ENCODE measurements around the gene HRC.
"Not testable (repeated sequence)": the region's sequence is repeated elsewhere in the genome, so short reads cannot be mapped to it uniquely, and the experiment has no call there.

Gene HRC, protein sequence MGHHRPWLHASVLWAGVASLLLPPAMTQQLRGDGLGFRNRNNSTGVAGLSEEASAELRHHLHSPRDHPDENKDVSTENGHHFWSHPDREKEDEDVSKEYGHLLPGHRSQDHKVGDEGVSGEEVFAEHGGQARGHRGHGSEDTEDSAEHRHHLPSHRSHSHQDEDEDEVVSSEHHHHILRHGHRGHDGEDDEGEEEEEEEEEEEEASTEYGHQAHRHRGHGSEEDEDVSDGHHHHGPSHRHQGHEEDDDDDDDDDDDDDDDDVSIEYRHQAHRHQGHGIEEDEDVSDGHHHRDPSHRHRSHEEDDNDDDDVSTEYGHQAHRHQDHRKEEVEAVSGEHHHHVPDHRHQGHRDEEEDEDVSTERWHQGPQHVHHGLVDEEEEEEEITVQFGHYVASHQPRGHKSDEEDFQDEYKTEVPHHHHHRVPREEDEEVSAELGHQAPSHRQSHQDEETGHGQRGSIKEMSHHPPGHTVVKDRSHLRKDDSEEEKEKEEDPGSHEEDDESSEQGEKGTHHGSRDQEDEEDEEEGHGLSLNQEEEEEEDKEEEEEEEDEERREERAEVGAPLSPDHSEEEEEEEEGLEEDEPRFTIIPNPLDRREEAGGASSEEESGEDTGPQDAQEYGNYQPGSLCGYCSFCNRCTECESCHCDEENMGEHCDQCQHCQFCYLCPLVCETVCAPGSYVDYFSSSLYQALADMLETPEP

DNA sequence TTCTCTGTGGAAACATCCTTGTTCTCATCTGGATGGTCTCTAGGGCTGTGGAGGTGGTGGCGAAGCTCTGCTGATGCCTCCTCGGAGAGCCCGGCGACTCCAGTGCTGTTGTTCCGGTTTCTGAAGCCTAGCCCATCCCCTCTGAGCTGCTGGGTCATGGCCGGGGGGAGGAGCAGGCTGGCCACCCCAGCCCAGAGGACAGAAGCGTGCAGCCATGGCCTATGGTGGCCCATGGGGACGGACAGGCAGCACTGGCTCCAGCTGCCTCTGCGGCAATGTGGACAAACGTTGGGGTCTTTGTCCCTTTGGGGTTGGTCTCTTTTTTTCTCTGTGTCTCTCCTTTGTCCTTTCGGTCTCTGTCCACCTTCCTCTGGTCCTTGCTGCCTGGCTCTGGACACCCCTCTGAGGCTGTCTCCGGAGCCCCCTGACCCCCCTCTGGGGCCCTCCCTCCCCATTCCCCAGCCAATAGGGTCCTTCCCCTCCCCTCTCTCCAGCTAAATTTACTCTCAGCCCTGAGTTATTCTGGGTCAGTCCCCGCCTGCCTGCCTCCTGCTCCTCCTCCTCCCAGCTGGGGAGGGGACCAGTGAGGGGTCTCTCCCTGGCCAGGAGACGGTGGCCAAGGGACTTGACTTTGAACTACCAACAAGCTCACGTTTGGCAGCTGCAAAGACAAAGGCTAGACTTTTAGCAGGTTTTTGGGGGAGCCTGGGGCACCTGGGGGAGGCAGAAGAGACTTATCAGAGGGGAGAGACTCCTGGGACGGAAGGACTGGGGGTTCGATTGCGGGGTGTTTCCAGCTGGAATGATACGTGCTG, at the start of gene HRC:
HRC (minus strand) TSS at position 392 of the 815 bp plus-strand sequence; CDS start at position 233, 159 bp downstream.
- Histone ChIP-seq H3K4me1 (ENCODE audit: insufficient read depth, low read length) (peaks cover 9% of the 10 kb centered on the region; the same call in 1 of the 2 replicates), H3K9ac (ENCODE audit: low read depth, low read length) (peak within 1 kb of the TSS; percentile 22; the same call in 1 of the 2 replicates), H3K36me3 (ENCODE audit: insufficient read depth, low read length) (no peaks in the 10 kb centered on the region), H3K9me3 (ENCODE audit: control insufficient read depth, insufficient read depth, low read length) (no peaks in the 10 kb centered on the region)

DNA sequence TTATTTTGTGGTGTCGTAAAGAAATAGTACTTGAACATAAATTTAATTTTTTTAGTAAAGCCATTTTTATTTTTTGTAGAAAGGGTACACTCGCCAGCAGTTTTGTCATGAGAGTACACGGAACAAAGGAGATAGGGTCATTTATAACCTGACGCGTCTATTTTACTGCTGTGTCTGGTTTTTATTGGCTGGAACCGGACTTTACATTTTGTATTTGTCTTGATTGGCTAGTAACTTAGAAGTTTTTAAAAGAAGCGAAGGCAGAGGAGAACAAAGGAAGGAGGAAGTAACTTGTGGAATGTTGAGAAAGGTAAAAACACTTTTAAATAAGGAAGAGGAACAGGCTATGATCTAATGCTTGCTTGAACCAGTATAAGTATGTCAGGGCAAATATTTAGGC, 45.8 kb upstream of the HRC start:
- H3K9me3 ChIP-seq (ENCODE audit: control insufficient read depth, insufficient read depth, low read length) = no peaks in the 10 kb centered on the region
- no peaks in the 10 kb centered on the region for H3K4me1 ChIP-seq (ENCODE audit: insufficient read depth, low read length)
- H3K9ac ChIP-seq (ENCODE audit: low read depth, low read length) = no peak overlapping the region
- no peaks in the 10 kb centered on the region for H3K36me3 ChIP-seq (ENCODE audit: insufficient read depth, low read length)

DNA sequence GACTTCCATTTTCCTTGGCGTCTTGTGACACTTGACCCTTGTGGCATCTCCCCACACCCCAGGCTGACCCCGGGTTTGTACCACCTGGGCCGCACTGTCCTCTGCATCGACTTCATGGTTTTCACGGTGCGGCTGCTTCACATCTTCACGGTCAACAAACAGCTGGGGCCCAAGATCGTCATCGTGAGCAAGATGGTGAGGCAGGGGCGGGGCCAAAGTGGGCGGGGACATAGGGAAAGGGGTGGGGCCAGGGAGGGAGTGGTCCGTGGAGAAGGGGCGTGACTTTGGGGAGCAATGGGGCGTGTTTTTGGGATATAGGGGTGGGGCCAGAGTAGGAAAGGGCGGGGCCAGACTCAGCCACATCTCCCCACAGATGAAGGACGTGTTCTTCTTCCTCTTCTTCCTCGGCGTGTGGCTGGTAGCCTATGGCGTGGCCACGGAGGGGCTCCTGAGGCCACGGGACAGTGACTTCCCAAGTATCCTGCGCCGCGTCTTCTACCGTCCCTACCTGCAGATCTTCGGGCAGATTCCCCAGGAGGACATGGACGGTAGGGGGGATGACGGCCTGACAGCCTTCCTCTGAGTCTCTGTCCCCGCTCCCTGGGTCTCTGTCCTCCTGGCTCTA, 45.2 kb upstream of the HRC start:
- Histone ChIP-seq H3K9ac (ENCODE audit: low read depth, low read length) (no peak overlapping the region), H3K4me1 (ENCODE audit: insufficient read depth, low read length) (no peaks in the 10 kb centered on the region), H3K9me3 (ENCODE audit: control insufficient read depth, insufficient read depth, low read length) (no peaks in the 10 kb centered on the region), H3K36me3 (ENCODE audit: insufficient read depth, low read length) (no peaks in the 10 kb centered on the region)

DNA sequence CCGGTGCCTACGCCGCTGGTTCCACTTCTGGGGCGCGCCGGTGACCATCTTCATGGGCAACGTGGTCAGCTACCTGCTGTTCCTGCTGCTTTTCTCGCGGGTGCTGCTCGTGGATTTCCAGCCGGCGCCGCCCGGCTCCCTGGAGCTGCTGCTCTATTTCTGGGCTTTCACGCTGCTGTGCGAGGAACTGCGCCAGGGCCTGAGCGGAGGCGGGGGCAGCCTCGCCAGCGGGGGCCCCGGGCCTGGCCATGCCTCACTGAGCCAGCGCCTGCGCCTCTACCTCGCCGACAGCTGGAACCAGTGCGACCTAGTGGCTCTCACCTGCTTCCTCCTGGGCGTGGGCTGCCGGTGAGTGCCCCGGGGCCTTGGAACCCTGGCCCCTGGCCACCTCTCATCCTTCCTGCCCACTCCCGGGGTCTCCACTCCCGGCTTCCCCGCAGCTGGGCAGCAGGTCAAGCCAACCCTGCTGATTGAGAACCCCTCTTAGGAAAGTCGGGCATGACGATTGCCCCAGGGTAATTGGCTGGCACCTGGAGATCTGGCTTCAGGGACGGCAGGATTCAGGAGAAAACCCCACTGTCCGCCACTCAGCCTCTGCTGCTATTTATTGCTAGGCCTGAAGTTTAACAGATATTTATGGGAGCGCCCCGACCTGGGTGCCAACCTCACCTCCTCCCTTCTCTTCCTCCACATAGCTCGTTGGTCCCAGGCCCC, 41.5 kb upstream of the HRC start:
- Histone ChIP-seq H3K9me3 (ENCODE audit: control insufficient read depth, insufficient read depth, low read length) (no peaks in the 10 kb centered on the region), H3K36me3 (ENCODE audit: insufficient read depth, low read length) (no peaks in the 10 kb centered on the region), H3K4me1 (ENCODE audit: insufficient read depth, low read length) (no peaks in the 10 kb centered on the region), H3K9ac (ENCODE audit: low read depth, low read length) (no peak overlapping the region)

DNA sequence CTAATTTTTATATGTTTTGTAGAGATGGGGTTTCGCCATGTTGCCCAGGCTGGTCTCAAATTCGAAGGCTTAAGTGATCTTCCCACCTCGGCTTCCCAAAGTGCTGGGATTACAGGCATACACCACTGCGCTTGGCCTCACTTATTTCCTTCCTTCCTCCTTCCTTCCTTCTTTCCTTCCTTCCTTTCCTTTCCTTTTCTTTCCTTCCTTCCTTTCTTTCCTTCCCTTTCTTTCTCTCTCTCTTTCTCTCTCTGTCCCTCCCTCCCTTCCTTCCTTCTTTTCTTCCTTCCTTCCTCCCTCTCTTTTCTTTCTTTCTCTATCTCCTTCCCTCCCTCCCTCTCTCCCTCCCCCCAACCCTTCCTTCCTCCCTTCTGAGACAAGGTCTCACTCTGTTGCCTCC, 39.2 kb upstream of the HRC start:
- H3K9me3 ChIP-seq (ENCODE audit: control insufficient read depth, insufficient read depth, low read length) = no peaks in the 10 kb centered on the region; the same call in 1 of the 2 replicates
- no peaks in the 10 kb centered on the region for H3K36me3 ChIP-seq (ENCODE audit: insufficient read depth, low read length)
- no peaks in the 10 kb centered on the region for H3K4me1 ChIP-seq (ENCODE audit: insufficient read depth, low read length)
- no peak overlapping the region for H3K9ac ChIP-seq (ENCODE audit: low read depth, low read length)

DNA sequence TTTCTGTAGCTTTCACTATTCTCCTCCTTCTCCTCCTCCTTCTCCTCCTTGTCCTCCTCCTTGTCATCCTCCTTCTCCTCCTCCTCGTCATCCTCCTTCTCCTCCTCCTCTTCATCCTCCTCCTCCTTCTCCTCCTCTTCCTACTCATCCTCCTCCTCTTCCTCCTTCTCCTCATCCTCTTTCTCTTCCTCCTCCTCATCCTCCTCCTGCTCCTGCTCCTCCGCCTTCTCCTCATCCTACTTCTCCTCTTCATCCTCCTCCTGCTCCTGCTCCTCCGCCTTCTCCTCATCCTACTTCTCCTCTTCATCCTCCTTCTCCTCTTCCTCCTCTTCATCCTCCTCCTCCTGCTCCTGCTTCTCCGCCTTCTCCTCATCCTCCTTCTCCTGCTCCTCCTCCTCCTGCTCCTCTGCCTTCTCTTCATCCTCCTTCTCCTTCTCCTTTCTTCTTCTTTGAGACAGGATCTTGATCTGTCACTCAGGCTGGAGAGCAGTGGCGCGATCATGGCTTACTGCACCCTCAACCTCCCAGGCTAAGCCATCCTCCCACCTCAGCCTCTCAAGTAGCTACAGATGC, 38.7 kb upstream of the HRC start:
- H3K36me3 ChIP-seq (ENCODE audit: insufficient read depth, low read length) = no peaks in the 10 kb centered on the region
- no peaks in the 10 kb centered on the region for H3K4me1 ChIP-seq (ENCODE audit: insufficient read depth, low read length)
- H3K9me3 ChIP-seq (ENCODE audit: control insufficient read depth, insufficient read depth, low read length) = no peaks in the 10 kb centered on the region; the same call in 1 of the 2 replicates
- H3K9ac ChIP-seq (ENCODE audit: low read depth, low read length) = no peak overlapping the region

DNA sequence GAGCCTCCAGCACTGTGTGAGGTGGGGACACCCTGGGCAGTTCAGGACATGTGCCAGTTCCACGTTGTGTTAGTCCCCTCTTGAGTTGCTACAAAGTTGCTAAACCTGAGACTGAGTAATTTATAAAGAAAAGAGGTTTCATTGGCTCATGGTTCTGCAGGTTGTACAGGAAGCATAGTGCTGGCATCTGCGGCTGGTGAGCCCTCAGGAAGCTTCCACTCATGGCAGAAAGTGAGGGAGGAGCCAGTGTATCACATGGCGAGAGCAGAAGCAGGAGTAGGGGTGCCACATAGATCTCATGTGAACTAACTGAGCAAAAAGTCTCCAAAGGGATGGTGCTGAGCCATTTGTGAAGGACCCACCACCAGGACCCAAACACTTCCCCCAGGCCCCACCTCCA, 35.6 kb upstream of the HRC start:
- H3K36me3 ChIP-seq (ENCODE audit: insufficient read depth, low read length) = no peaks in the 10 kb centered on the region
- H3K9me3 ChIP-seq (ENCODE audit: control insufficient read depth, insufficient read depth, low read length) = no peaks in the 10 kb centered on the region; the same call in 1 of the 2 replicates

DNA sequence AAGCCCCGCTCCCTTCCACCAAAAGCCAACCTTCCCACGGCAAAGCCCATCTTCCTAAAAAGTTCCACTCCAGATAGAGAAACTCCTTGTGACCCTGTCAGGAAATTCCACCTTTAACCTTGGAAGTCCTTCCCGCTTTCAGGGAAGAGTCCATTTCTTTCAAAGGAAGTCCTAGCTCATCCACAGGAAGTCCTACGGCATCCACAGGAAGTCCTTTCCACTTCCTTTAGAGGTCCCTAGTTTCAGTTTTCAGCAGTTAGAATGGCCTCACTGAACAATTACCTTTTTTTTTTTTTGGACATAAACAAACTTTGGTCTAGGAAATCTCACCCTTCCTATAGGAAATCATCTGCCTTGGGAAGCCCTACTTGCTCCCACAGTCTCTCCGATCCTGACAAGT, 34.1 kb upstream of the HRC start:
- Histone ChIP-seq H3K36me3 (ENCODE audit: insufficient read depth, low read length) (no peaks in the 10 kb centered on the region), H3K4me1 (ENCODE audit: insufficient read depth, low read length) (no peaks in the 10 kb centered on the region), H3K9me3 (ENCODE audit: control insufficient read depth, insufficient read depth, low read length) (no peaks in the 10 kb centered on the region; the same call in 1 of the 2 replicates), H3K9ac (ENCODE audit: low read depth, low read length) (no peak overlapping the region)

More for the DNA sequence above, 35.6 kb upstream of the HRC start:
- no peaks in the 10 kb centered on the region for H3K4me1 ChIP-seq (ENCODE audit: insufficient read depth, low read length)
- H3K9ac ChIP-seq (ENCODE audit: low read depth, low read length) = no peak overlapping the region

DNA sequence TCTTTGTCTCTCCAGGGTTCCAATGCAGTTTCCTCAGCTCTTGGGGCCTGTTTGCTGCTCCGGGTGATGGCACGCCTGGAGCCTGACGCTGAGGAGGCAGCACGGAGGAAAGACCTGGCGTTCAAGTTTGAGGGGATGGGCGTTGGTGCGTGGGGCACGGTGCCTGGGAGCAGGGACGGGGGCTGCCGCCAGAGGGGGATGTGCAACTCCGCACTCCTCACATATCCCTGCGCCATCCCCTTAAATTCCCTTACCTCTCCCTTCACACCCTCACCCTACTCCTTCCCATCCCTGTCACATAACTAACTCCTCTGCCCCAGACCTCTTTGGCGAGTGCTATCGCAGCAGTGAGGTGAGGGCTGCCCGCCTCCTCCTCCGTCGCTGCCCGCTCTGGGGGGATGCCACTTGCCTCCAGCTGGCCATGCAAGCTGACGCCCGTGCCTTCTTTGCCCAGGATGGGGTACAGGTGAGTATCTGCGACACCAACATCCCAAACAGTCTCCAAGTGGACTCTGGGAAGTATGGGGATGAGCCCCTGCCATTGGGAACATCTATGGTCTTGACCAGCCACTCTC, 33.5 kb upstream of the HRC start:
- Histone ChIP-seq H3K4me1 (ENCODE audit: insufficient read depth, low read length) (no peaks in the 10 kb centered on the region), H3K9ac (ENCODE audit: low read depth, low read length) (no peak overlapping the region), H3K36me3 (ENCODE audit: insufficient read depth, low read length) (no peaks in the 10 kb centered on the region), H3K9me3 (ENCODE audit: control insufficient read depth, insufficient read depth, low read length) (no peaks in the 10 kb centered on the region; the same call in 1 of the 2 replicates)

DNA sequence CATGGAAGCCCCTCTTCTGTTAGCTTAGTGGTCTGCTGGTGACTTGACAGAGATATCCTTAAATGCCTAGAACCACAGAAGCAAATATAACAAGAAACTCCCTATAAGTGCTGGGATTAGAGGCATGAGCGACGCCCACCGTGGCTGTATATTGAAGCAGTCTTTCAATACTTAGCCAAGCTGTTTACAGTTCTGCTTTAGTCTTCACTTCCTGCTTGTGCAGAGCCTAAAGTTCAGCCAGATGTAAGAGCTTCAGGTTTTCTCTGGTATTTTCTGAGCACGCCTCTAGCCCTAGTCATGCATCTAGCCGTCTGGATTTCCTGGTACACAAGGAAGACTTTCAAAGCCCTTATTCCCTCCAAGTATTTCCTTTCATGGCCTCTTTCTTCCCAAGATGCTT, 30.9 kb upstream of the HRC start:
- H3K36me3 ChIP-seq (ENCODE audit: insufficient read depth, low read length) = no peaks in the 10 kb centered on the region
- no peak overlapping the region for H3K9ac ChIP-seq (ENCODE audit: low read depth, low read length)
- no peaks in the 10 kb centered on the region for H3K4me1 ChIP-seq (ENCODE audit: insufficient read depth, low read length)
- H3K9me3 ChIP-seq (ENCODE audit: control insufficient read depth, insufficient read depth, low read length) = no peaks in the 10 kb centered on the region; the same call in 1 of the 2 replicates

DNA sequence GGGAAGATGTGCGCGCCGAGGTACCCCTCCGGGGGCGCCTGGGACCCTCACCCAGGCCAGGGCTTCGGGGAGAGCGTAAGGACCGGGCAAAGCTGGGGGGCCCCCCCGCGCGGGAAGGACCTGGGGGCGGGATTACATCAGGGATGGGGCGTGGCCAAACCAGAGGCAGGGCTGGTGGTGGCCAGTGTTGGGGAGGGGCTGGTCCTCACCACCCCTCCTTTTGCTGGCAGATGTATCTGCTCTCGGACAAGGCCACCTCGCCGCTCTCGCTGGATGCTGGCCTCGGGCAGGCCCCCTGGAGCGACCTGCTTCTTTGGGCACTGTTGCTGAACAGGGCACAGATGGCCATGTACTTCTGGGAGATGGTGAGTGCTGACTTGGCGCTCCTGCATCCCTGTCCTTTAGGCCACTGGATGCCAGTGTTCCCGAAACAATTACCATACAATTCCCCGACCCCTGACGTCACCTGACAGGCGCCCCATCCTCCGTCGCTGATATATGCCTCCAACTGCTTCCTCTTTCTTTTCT, 27.7 kb upstream of the HRC start:
- no peak overlapping the region for H3K9ac ChIP-seq (ENCODE audit: low read depth, low read length)
- no peaks in the 10 kb centered on the region for H3K9me3 ChIP-seq (ENCODE audit: control insufficient read depth, insufficient read depth, low read length)
- no peaks in the 10 kb centered on the region for H3K4me1 ChIP-seq (ENCODE audit: insufficient read depth, low read length)
- H3K36me3 ChIP-seq (ENCODE audit: insufficient read depth, low read length) = no peaks in the 10 kb centered on the region

DNA sequence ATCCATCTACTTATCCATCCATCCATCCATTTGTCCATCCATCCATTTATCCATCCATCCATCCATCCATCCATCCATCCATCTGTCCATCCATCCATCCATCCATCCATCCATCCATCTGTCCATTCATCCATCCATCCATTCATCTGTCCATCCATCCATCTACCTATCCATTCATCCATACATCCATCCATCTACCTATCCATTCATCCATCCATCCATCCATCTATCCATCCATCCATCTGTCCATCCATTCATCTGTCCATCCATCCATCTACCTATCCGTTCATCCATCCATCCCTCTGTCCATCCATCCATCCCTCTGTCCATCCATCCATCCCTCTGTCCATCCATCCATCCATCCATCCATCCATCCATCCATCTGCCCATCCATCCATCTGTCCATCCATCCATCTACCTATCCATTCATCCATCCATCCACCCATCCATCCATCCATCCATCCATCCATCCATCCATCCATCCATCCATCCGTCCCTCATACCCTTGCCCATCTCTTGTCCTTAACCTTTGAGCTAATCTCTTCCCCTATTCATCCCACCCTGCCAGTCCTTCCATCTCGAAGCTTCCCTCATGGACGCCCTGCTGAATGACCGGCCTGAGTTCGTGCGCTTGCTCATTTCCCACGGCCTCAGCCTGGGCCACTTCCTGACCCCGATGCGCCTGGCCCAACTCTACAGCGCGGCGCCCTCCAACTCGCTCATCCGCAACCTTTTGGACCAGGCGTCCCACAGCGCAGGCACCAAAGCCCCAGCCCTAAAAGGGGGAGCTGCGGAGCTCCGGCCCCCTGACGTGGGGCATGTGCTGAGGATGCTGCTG, 27.0 kb upstream of the HRC start:
- H3K36me3 ChIP-seq (ENCODE audit: insufficient read depth, low read length); H3K4me1 ChIP-seq (ENCODE audit: insufficient read depth, low read length); H3K9me3 ChIP-seq (ENCODE audit: control insufficient read depth, insufficient read depth, low read length): not testable (repeated sequence)

More for the DNA sequence above, 27.0 kb upstream of the HRC start:
- H3K9ac ChIP-seq (ENCODE audit: low read depth, low read length) = not testable (repeated sequence)
